GM18907 (cell line): Measurements from ENCODE around the gene OR7E24.
"Not testable (repeated sequence)": the region's sequence is repeated elsewhere in the genome, so short reads cannot be mapped to it uniquely, and the experiment has no call there.

Source experiments
- ATAC-seq: cut with Tn5 transposase; IDR thresholded peaks from one replicate; pipeline ENCODE4 v1.9.1; 2021; ENCODE audit warnings: mild to moderate bottlenecking, moderate library complexity; ENCODE audit not compliant: unreplicated experiment

The OR7E24 gene

GRCh38 chr19:9250630-9251029 is at the start of gene OR7E24:
TSS of gene OR7E24 (plus strand) at chr19:9250930. CDS start at chr19:9251044, 114 bp downstream.
- ATAC-seq: no peak

- no peak for ATAC-seq
Measured at GRCh38 chr19:9205501-9206113, 45.1 kb upstream of the OR7E24 start.

- no peak for ATAC-seq
Measured at GRCh38 chr19:9219489-9219888, 31.2 kb upstream of the OR7E24 start, which contains the start of gene OR7D4. TSS of gene OR7D4 (minus strand) at chr19:9219589. CDS start at chr19:9214837, 4,752 bp downstream.

- ATAC-seq: no peak
Measured at GRCh38 chr19:9251236-9251635, 506 bp downstream of the OR7E24 start.

- ATAC-seq: not testable (repeated sequence)
Measured at GRCh38 chr19:9283485-9283884, 32.8 kb downstream of the OR7E24 start.

- ATAC-seq: no peak
Measured at GRCh38 chr19:9289231-9289884, 38.6 kb downstream of the OR7E24 start.

GRCh38 chr19:9295411-9295849 is 44.7 kb downstream of the OR7E24 start:
- ATAC-seq: no peak

GRCh38 chr19:9296336-9296735 is 45.6 kb downstream of the OR7E24 start:
- ATAC-seq: no peak
